Subcutaneous adipose tissue (tissue), 4 donors: ENCODE results near the gene CDCP1. TPM values are rescaled to one million over a fixed set of nuclear protein-coding genes. Genes with fewer than 3 reads are reported as not detected.

ENCODE experiments used
- total RNA-seq, 4 donors: library from RNA; depleted of rRNA; stranded (reverse); fragments of >200 nt; gene quantifications; one replicate each; pipeline ENCODE4 v1.1.0, GENCODE V29; 2016
- TF ChIP-seq, protein P1 (sequence below): fragments of 450-650 bp; IDR thresholded peaks from one replicate; pipeline ENCODE4 v1.5.1; 2016; ENCODE audit warnings: low read depth, mild to moderate bottlenecking, control low read depth, antibody characterized with exemption, moderate library complexity

CDCP1 gene
- total RNA-seq, 4 donors from 2014 or later = 0.19 to 11.6 (median 2.1) TPM

DNA sequence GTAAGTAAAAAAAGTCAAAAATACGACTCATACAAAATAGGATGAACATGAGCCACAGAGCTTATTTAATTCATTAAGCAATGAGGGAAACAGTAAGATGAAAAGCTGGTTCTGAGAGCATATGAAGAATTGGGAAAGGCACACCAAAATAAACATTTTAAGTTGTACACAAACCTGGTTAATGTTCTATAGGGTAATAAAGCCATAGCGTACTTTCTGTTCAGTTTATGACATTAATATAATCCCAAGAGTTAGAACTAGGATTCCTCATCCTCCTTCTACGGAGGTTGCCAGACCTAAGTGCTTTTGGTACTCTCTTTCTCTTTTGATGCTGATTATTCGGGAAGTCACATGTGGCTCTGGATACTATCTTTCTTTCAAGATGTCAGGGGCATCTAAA lies 78.7 kb downstream of the CDCP1 start:
- TF ChIP-seq, protein P1, sequence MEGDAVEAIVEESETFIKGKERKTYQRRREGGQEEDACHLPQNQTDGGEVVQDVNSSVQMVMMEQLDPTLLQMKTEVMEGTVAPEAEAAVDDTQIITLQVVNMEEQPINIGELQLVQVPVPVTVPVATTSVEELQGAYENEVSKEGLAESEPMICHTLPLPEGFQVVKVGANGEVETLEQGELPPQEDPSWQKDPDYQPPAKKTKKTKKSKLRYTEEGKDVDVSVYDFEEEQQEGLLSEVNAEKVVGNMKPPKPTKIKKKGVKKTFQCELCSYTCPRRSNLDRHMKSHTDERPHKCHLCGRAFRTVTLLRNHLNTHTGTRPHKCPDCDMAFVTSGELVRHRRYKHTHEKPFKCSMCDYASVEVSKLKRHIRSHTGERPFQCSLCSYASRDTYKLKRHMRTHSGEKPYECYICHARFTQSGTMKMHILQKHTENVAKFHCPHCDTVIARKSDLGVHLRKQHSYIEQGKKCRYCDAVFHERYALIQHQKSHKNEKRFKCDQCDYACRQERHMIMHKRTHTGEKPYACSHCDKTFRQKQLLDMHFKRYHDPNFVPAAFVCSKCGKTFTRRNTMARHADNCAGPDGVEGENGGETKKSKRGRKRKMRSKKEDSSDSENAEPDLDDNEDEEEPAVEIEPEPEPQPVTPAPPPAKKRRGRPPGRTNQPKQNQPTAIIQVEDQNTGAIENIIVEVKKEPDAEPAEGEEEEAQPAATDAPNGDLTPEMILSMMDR = no peak

DNA sequence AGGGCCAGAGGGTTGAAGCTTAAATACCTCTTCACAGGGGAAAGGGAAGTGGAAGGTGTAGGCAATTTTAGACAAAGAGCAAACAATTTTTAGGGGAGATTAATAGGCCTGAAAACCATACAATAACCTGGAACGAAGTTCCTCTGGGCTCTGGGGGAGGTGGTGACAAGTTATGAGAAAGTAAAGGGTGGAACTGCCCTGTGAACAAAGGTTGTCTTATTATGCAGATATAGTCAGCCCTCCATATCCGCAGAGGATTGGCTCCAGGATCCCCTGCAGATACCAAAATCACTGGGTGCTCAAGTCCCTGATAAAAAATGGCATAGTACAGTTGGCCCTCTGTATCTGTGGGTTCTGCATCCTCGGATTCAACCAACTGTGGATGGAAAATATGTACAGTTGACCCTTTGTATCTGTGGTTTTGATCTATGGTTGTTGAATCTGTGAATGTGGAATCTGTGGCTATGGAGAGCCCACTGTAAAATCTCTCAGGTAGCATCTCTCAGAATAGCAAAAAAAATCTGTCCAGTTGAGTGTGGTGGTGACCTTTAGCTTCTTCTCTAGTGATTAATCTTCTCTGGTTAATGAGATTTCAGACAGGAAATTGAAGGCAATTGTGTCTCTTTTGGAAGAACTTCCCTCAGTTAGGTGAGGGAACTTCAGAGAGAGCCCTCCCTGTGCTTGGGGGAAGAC lies 79.9 kb downstream of the CDCP1 start:
- TF ChIP-seq, protein P1 = no peak

DNA sequence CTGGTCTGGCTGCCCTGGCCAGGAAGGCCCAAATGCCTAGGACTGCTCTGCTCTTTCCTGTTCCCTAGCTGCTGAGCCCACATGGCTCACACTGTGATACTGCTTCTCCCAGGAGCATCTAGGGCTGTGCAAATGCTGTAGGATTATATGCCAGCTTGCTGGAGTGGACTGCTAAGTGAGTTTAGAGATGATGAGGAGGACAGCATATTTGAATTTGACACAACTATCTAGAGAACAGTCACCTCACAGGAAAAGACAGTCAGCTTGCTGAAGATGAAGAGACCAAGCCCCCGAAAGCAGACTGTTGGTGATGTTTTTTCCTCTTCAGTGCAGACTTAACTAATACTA lies 80.8 kb downstream of the CDCP1 start:
- TF ChIP-seq, protein P1 = no peak

DNA sequence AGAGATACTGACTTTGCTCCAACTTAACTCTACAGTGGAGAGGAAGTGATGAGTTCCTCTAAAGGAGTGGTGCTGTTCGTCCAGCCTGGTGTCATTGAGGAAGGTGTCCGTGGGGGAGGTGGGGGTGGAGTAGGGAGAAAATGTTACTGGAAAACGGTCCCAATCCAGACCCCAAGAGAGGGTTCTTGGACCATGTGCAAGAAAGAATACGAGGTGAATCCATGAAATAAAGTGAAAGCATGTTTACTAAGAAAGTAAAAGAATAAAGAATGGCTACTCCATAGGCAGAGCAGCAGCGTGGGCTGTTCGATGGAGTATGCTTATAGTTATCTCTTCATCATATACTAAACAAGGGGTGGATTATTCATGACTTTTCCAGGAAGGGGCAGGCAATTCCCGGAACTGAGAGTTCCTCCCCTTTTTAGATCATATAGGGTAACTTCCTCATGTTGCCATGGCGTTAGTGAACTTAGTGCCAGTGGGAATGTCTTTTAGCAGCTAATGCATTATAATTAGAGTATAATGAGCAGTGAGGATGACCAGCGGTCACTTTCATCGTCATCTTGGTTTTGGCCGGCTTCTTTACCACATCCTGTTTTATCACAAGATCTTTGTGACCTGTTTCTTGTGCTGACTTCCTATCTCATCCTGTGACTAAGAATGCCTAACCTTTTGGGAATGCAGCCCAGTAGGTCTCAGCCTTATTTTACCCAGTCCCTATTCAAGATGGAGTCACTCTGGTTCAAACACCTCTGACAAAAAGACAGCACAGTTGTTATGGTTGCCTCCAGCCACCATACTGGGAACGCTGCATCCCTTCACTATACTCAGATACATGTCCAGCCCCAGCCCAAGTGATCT lies 81.4 kb downstream of the CDCP1 start:
- TF ChIP-seq, protein P1 = no peak

DNA sequence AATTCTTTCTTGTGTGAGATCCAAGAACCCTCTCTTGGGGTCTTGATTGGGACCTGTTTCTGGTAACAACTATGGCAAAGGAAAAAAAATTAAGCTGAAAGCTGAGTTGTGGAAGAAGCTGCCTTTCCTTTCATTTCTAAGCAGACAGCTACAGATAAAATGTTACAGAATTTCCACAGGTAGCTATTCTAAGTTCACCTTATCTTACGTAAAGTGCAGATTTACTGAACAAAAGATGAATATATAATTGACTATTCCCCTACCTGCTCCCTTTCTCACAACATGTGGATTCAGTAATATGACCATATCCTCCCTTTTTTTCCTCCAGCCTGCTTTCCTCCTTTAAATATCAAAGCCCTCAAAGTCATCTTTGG lies 83.5 kb downstream of the CDCP1 start:
- TF ChIP-seq, protein P1 = no peak

DNA sequence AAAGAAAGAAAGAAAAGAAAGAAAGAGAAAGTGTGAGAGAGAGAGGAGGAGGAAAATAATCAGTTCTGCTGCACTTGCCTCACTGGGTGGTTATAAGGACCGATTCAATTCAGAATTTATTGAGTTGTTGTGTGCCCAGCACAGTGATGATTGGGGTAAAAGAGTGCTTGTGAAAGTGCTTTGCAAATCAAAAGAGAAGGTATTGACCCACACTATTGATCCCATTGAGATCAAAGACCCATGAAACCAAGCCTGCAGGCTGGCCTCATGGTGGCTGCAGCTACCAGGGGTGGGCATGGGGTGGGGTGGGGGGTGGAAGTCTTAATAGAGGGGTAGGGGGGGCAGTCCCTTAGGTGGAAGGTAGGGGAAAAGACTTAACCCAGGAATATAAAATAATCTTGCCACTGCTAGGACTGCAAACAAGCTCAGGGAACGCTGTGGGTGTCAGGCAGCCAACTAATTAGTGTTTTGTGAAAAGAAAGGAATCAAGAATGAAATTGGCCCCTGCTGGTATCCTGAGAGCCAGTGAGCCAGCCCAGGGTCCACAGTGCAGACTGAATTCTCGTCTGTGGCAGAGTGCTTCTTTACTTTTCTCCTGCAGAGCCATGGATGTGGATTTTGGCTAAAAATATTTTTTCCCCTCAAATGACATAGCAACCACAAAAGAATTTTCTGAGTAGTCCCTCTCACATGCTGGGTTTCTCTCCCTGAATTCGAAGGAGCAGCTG lies 85.8 kb downstream of the CDCP1 start:
- TF ChIP-seq, protein P1 = no peak

DNA sequence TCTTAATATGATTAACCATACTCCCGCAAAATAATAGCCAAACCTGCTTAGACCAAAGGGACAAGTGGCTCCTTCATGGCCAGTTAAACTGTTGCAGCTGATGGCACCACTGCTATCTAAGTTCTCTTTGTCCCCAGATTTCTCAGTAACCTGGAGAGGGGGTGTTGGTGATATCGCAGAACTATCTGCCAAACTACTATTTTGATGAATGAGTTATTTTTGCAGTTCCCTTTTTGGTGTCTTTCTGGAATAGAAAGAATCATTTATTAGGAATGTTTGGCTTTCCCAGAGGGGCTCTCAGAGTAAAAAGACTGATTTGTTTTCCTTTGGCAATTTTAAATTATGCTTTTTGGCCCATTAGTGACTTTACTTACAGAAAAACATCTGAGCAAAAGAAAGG lies 87.0 kb downstream of the CDCP1 start:
- TF ChIP-seq, protein P1 = no peak
